RWPE2 (cell line): Measurements from ENCODE around the gene TPRKB.
"Not testable (repeated sequence)": the region's sequence is repeated elsewhere in the genome, so short reads cannot be mapped to it uniquely, and the experiment has no call there.

Experiments
- ATAC-seq: fragments of 200-7000 bp; cut with Tn5 transposase; 3 replicates; pipeline ENCODE4 v1.9.1; 2021; ENCODE audit warnings: low read depth
- DNase-seq: peaks from one replicate; pipeline ENCODE4 v3.0.0-alpha.2; 2020; ENCODE audit warnings: low spot score
- H3K27ac ChIP-seq: fragments of 450-650 bp; 2 replicates; pipeline ENCODE4 v1.5.1; 2017; ENCODE audit warnings: mild to moderate bottlenecking; ENCODE audit not compliant: poor library complexity, severe bottlenecking
- H3K27me3 ChIP-seq: fragments of 250-450 bp; sonication (Bioruptor Pico); 2 replicates; pipeline ENCODE4 v1.5.1; 2021; ENCODE audit warnings: mild to moderate bottlenecking, moderate library complexity; ENCODE audit not compliant: insufficient read depth, poor library complexity, severe bottlenecking
- H3K36me3 ChIP-seq: fragments of 250-450 bp; sonication (Bioruptor Pico); 2 replicates; pipeline ENCODE4 v1.5.1; 2020; ENCODE audit warnings: low read depth, mild to moderate bottlenecking, moderate library complexity
- H3K4me1 ChIP-seq: fragments of 250-450 bp; sonication (Bioruptor Pico); 2 replicates; pipeline ENCODE4 v1.5.1; 2021; ENCODE audit warnings: mild to moderate bottlenecking, moderate library complexity; ENCODE audit not compliant: insufficient read depth, poor library complexity, severe bottlenecking
- H3K4me3 ChIP-seq: fragments of 250-450 bp; sonication (Bioruptor Pico); 2 replicates; pipeline ENCODE4 v1.5.1; 2021; ENCODE audit warnings: mild to moderate bottlenecking, moderate library complexity; ENCODE audit not compliant: severe bottlenecking
- H3K9me3 ChIP-seq: fragments of 250-450 bp; sonication (Bioruptor Pico); 2 replicates; pipeline ENCODE4 v1.5.1; 2021; ENCODE audit warnings: mild to moderate bottlenecking, moderate library complexity; ENCODE audit not compliant: severe bottlenecking
- CTCF ChIP-seq: fragments of 450-650 bp; IDR thresholded peaks from one replicate; pipeline ENCODE4 v1.5.1; 2017; ENCODE audit warnings: mild to moderate bottlenecking, moderate library complexity; ENCODE audit not compliant: poor library complexity, severe bottlenecking

TPRKB gene

GRCh38 chr2:73704285-73704684, 32.9 kb downstream of the TPRKB start:
- no peaks in the 10 kb centered on the region for H3K36me3 ChIP-seq
- no peak overlapping the region for H3K27ac ChIP-seq
- DNase-seq (no peak), ATAC-seq (no peak)
- no peak overlapping the region for H3K4me3 ChIP-seq
- no peaks in the 10 kb centered on the region for H3K27me3 ChIP-seq
- TF ChIP-seq CTCF, result no peak
- H3K4me1 ChIP-seq, result no peaks in the 10 kb centered on the region
- H3K9me3 ChIP-seq, result no peaks in the 10 kb centered on the region

GRCh38 chr2:73703675-73704074, 33.5 kb downstream of the TPRKB start:
- TF ChIP-seq CTCF, result no peak
- no peaks in the 10 kb centered on the region for H3K36me3 ChIP-seq
- no peaks in the 10 kb centered on the region for H3K9me3 ChIP-seq
- no peaks in the 10 kb centered on the region for H3K27me3 ChIP-seq
- no peaks in the 10 kb centered on the region for H3K4me1 ChIP-seq
- no peak for ATAC-seq
- no peak overlapping the region for H3K4me3 ChIP-seq
- no peak overlapping the region for H3K27ac ChIP-seq
- no peak for DNase-seq

- not testable (repeated sequence) for H3K4me1 ChIP-seq, H3K27me3 ChIP-seq, H3K4me3 ChIP-seq, H3K36me3 ChIP-seq, H3K9me3 ChIP-seq, DNase-seq, ATAC-seq, H3K27ac ChIP-seq
These were observed 34.2 kb downstream of the TPRKB start for GRCh38 chr2:73702852-73703493.

GRCh38 chr2:73701968-73702665, 35.0 kb downstream of the TPRKB start:
- no peaks in the 10 kb centered on the region for H3K36me3 ChIP-seq
- ATAC-seq, result no peak
- no peak overlapping the region for H3K4me3 ChIP-seq
- no peak overlapping the region for H3K27ac ChIP-seq
- DNase-seq, result no peak
- H3K9me3 ChIP-seq, result no peaks in the 10 kb centered on the region
- no peaks in the 10 kb centered on the region for H3K27me3 ChIP-seq
- H3K4me1 ChIP-seq, result no peaks in the 10 kb centered on the region
- no peak for TF ChIP-seq CTCF

GRCh38 chr2:73701448-73701765, 35.7 kb downstream of the TPRKB start:
- ATAC-seq, H3K9me3 ChIP-seq, H3K27me3 ChIP-seq, H3K27ac ChIP-seq, H3K36me3 ChIP-seq, H3K4me1 ChIP-seq, H3K4me3 ChIP-seq, DNase-seq: not testable (repeated sequence)
